GM18951 (cell line): ENCODE measurements around the gene MANBA.
"Not testable (repeated sequence)": the region's sequence is repeated elsewhere in the genome, so short reads cannot be mapped to it uniquely, and the experiment has no call there.

Experiments
- POLR2A ChIP-seq: IDR thresholded peaks from 4 replicates; pipeline ENCODE4 v1.6.1; 2011; ENCODE audit warnings: mild to moderate bottlenecking; ENCODE audit not compliant: insufficient read length, insufficient read depth; ENCODE audit errors: extremely low read depth
- in situ Hi-C: fragments of 300-500 bp; cut with MboI; formaldehyde crosslinking; loops from one replicate; pipeline ENCODE4 v1.12.0; 2022; ENCODE audit warnings: low sequenced_read_pairs, mixed read lengths, inconsistent platforms; ENCODE audit not compliant: unreplicated experiment

The MANBA gene

GRCh38 chr4:102751941-102752340 is 8.8 kb downstream of the MANBA start:
- no peak for TF ChIP-seq POLR2A
- in situ Hi-C loops = no loop called here

GRCh38 chr4:102743352-102743751 is 17.4 kb downstream of the MANBA start:
- in situ Hi-C loops = not testable (repeated sequence)

DNA sequence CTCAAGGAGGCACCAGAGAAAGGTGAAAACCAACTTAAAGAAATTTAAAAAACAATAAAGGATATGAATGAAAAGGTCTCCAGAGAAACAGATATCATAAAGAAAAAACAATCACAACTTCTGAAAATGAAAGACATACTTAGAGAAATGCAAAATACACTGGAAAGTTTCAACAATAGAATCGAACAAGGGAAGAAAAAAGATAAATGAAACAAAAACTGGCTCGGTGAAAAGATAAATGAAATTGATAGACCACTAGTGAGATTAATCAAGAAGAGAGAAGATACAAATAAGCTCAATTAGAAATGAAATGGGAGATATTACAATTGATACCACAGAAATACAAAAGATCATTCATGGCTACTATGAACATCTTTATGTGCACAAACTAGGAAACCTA is 22.0 kb downstream of the MANBA start:
- in situ Hi-C loops = not testable (repeated sequence)

GRCh38 chr4:102736636-102737549 is 23.9 kb downstream of the MANBA start:
- in situ Hi-C loops = no loop called here
- TF ChIP-seq POLR2A = no peak

- in situ Hi-C loops = no loop called here
Observed at GRCh38 chr4:102735582-102735981, 25.2 kb downstream of the MANBA start.

GRCh38 chr4:102734591-102735385 is 26.0 kb downstream of the MANBA start:
- no peak for TF ChIP-seq POLR2A
- in situ Hi-C loops = no loop called here

More at GRCh38 chr4:102735582-102735981, 25.2 kb downstream of the MANBA start:
- TF ChIP-seq POLR2A = no peak

- in situ Hi-C loops = no loop called here
Observed at GRCh38 chr4:102734116-102734515, 26.7 kb downstream of the MANBA start.

GRCh38 chr4:102733084-102733483 is 27.7 kb downstream of the MANBA start:
- TF ChIP-seq POLR2A = no peak
- in situ Hi-C loops = no loop called here

More at GRCh38 chr4:102734116-102734515, 26.7 kb downstream of the MANBA start:
- no peak for TF ChIP-seq POLR2A

DNA sequence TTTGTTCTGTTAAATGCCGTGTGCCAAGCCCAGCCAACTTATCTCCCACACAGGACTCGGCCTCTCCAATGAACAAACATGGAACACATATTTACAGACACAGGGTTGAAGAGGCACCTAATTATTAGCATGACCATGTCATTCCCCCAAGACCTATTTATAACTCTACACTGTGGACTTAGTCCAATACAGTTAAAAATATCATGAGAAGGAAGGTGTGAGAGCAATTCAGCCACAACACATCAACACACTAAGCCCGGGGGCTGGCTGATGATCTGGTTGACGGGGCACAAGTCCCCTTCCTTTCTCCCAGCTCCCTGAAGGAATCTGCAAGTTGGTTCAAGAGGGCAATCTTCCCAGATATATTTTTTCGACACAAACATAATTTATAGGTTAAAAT is 28.1 kb downstream of the MANBA start:
- TF ChIP-seq POLR2A = no peak
- in situ Hi-C loops = no loop called here

DNA sequence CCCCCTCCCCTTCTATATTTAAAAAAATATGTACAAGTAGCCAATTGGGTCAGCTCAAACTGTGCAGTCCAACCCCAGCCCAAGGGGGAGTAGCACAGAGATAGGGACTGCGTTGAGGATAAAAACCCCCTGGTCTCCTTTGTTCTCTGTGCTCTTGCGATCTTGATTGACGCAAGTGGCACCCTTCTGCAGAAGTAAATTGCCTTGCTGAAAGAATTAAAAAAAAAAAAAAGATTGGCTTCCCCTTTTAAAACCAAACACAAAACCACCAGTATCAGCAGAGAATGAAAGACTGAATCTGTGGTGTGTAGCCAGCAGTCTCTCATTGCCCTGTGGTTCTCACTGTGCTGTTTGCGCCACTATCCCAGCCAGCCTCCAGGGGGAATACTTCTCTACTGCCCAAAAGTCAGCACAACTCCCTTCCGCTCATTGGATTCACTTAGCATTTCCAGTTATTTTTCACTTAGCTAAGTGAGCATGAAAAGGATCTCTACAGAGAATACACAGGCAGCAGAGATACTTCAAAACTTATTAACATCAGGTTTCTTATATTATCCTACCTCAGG is 29.7 kb downstream of the MANBA start:
- TF ChIP-seq POLR2A = no peak
- in situ Hi-C loops = no loop called here

GRCh38 chr4:102729486-102729885 is 31.3 kb downstream of the MANBA start:
- in situ Hi-C loops = not testable (repeated sequence)

- in situ Hi-C loops = not testable (repeated sequence)
Observed at GRCh38 chr4:102726919-102727318, 33.8 kb downstream of the MANBA start.

GRCh38 chr4:102726068-102726467 is 34.7 kb downstream of the MANBA start:
- TF ChIP-seq POLR2A = no peak
- in situ Hi-C loops = no loop called here

GRCh38 chr4:102725229-102725628 is 35.5 kb downstream of the MANBA start:
- TF ChIP-seq POLR2A = no peak
- in situ Hi-C loops = no loop called here

- in situ Hi-C loops = no loop called here
- no peak for TF ChIP-seq POLR2A
Observed at GRCh38 chr4:102723511-102723910, 37.3 kb downstream of the MANBA start.
